ENCODE data around the gene CORIN.
"Not testable (repeated sequence)": the region's sequence is repeated elsewhere in the genome, so short reads cannot be mapped to it uniquely, and the experiment has no call there.

CORIN gene

DNA sequence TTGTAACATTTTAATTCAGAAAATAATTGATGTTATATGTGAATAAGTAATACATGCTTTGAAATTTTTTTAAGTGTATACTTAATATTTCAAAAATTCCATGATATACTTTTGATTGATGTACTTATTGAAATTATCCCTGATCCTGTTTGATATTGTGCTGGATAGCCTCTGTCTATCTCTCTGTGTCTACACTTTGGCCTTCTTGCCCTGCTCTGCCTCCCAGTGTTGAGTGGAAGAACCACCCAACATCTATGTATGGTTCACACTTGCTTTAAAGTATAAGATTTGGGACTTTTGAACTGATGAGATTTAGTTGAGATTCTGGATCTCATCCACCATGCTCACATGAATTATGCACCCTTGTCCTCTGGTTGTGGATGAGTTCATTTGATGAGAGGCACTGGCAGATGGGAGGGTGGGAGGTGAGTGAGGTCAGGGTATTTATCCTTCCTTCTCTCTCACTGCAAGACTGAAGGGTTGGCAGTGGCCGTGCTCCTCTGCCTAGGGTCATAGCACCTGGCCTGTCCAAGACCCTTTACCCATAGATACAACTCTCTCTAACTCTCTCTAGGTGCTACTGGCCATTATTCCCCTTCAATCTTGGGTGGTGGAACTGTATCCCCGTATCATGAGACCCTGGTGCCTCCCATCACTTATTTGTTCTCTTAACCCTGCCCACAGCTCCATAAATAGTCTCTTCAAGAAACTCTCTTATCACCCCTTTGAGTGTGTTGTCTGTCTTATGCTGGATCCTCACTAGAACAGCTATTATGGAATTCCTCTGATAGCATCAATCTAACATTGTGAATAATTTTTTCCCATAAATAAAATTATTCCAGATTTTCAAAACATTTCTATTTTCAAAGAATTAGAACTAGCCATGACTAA is 75.2 kb downstream of the CORIN start:
- DNase-seq = no peak

DNA sequence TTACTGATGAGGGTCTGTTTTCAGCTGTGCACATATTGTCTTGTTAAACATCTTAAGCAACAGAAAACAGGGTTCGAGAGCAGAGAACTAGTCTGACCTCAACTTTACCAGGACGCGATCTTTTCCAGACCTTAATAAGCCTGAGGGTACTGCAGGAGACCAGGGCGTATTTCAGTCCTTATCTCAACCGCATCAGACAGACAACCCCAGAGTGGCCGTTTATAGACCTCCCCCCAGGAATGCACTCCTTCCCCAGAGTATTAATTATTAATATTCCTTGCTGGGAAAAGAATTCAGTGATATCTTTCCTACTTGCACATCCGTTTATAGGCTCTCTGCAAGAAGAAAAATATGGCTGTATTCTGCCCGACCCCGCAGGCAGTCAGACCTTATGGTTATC is 84.6 kb downstream of the CORIN start:
- not testable (repeated sequence) for DNase-seq

DNA sequence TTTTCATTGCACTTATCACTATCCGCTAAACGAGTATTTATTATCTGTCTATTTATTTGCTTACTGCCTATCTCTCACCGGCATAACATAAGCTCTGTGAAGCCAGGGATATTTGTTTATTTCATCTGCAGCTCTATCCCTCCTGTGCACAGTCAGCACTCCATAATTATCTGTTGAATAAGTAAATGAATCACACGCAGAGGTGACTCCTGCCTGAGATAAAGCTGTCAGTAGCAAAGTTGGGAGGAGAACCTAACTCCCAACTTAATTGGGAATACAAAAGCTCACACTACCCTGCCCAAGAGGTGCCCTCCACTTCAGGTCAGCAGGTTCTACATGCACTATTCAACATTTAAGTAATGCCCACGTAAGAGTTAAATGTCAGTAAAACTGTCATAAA is 85.7 kb downstream of the CORIN start:
- DNase-seq = no peak

DNA sequence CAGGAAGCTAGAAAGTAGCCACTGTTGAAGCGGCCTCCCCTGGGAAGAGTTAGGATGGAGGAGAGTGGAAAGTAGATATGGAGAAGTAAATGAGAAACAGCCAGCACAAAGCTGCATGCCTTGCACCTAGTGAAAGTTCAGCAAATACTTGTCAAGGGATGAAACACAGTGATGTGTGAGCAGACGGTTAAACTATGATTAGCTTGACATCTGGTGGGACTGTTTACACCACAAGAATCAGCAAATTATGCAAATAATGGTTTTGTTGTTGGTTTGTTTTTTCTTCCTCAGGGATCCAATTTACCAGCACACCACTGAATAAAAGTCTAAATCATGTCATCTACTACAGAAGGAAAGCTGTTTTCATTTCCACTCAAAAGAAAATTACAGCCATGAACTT is 87.1 kb downstream of the CORIN start:
- DNase-seq = no peak

DNA sequence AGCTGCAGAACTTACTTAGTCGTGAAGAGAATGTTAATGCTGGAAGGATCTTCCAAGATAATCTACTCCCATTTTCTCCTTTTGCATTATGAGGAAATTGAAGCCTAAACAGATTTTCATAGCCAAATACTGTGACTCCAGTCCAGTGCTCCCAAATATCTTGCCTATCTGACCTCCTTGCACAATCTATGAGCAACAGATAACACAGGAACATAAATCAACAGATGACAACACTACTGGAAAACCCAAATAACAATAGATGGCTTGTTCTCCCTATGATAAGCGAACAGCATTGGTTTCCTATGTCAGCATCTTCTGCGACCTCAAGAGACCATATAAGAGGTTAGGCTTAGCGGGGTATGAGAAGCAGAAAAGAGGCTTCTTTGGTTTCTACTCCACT is 88.0 kb downstream of the CORIN start:
- no peak for DNase-seq

DNA sequence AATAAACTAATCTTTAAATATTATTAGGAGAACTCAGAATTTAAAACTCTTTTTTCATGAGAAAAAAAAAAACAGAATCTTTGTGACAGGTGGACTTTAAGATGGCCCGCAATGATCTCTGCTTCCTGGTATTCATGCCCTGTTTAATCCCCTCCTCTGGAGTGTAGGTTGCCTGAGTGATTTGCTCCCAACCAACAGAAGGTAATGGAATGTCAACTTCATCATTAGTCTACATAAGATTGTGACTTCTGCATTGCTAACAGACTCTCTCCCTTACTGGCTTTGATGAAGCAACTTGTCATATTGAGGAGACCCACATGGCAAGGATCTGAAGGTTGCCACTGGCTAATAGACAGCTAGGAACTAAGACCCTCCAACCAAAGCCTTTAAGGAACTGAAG is 88.8 kb downstream of the CORIN start:
- DNase-seq = no peak

DNA sequence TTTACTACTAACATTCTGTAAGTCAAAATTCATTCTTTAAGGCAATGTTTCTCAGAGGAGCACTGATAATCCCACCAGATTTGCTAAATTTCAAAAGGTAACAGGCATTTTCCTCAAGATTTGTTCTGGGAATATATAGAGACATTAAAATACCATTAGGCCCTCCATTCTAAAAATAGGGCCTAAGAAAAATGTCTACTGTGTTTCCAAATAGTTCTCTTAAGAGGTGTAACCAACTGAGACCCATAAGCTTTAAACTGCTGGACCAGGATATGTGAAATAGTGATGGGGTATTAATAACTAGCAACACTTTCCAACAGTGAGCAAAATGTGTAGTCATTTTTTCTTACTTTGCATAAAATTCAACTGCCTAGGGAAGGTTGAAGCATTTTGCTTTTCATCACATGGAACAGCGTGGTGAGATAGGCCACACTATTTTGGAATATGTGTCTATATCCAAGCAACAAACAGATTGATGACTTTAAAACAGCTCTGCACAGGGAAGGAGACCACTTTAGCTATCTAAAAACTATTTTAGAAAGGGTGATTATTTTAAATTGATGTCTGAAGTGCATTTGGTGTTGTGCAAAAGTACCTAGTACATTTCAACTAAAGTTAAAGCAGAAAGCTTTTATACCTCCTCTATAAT is 89.9 kb downstream of the CORIN start:
- DNase-seq = no peak

DNA sequence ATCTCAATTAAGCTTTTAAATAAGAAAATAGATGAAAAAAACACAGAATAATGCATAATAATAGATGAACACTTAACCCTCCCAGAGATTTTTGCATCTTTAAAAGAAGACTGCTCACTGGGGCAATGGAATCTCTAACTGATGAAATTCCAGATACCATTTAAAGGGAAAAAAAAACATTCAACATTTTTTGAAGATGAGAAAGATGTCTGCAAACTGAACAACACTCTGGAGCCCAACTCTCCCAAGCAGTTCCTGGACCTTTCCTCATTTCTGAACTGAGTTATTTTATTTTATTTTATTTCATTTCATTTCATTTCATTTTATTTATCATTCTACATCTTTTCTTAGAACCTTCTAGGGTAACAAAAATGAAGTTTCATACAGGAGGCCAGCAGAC is 90.7 kb downstream of the CORIN start:
- DNase-seq = peak; percentile 42

DNA sequence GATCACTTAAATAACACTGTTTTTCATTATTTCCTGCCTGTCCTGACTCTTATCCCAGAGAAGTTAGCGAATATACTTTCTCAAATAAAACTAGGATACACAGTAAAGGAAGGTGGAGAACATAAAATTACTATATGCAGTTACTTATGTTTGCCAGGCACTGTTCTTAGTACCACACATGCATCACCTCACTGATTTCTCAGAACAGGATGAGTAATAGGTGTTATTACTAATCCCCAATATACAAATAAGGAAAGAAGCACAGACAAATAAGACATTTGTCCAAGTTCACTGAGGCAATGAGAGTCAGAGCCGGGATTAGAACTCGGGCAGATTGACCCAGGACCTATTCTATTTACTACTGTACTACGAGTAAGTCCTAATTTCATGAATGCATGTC is 91.7 kb downstream of the CORIN start:
- no peak for DNase-seq

DNA sequence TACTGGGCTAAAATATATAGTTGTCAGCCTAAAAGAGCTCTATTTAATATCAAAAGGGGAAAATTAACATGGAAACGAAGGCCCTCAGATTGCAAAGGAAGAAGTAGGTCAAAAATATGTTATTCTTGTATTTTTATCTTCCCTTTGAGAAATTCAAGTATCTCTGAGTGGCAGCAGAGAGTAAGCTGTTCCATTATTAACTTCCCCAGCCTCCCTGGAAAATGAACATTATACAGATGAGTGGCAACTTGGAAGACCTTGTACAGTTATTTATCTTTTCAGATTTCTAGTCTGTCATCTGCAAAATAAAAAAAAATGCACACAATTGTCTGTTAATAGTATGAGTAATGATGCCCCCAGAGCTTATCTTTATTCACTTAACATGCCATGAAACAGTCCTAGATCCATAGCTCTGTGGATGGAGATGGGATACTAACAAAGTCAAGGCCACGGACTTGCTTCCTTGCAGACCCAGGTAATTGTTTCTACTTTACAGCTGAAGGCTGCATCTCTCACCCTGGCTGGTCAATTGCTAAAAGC is 93.0 kb downstream of the CORIN start:
- DNase-seq = no peak

DNA sequence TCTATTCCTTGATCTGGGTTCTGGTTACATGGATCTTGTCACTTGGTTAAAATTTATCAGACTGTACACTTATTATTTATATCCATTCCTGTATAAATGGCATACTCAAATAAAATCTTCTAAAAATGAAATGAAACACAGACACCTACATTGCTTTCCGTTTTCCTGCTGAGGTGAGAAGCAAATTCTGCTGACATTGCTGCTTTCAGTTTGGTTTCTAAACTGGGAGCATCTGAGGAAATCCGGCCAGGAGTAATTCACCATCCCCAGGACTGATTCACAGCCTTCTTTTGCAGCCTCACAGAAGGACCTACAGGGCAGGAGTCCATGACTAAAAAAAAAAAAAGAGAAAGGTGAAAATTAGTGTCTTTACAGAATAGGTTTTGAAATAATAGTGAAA is 93.6 kb downstream of the CORIN start:
- no peak for DNase-seq

DNA sequence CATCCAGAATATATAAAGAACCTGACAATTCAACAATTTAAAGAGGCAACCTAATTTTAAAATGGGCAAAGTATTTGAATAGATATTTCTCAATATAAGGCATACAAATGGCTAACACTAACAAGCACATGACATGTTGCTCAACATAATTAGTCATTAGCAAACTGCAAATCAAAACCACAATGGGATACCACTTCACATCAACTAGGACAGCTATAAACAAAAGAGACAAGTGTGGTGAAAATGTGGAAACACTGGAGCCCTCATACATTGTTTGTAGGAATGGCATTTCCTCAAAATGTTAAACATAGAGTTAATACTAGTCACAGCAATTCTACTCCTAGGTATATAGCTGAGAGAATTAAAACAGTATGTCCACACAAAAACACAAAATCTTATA is 96.7 kb downstream of the CORIN start:
- DNase-seq = peak; percentile 38

DNA sequence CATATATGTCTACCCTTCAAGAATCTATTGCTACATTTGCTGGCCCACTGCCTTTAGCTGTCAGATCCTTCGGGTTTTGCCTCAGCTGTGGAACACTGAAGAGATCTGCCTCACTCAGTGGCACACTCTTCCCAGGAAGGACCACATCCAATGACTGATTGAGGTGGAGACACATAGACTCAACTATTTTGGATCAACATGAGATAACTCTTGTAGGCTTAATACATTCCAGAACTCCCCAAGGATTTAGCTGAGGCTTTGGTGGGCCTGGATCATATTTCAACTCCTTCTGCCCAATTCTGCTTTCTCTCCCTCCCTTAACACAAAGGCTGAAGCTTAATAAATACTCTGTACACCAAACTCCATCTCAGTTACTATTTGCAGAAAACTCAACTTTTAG is 100.5 kb downstream of the CORIN start:
- peak; percentile 26 for DNase-seq

DNA sequence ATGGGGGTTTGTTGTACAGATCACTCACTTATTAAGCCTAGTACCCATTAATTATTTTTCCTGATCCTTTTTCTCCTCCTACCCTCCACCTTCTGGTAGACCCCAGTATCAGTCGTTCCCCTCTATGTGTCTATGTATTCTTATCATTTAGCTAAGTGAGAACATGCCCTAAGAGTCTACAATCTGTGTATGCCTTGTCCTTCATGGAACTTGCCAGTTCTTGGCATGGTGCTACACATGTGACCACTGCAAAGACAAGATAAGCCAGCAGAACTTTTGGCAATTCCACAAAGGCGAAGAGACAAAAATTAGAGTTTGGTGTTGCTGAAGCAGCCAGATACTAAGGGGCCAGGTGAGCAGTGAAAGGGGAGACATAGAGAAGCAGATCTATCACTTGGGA is 101.3 kb downstream of the CORIN start:
- no peak for DNase-seq

DNA sequence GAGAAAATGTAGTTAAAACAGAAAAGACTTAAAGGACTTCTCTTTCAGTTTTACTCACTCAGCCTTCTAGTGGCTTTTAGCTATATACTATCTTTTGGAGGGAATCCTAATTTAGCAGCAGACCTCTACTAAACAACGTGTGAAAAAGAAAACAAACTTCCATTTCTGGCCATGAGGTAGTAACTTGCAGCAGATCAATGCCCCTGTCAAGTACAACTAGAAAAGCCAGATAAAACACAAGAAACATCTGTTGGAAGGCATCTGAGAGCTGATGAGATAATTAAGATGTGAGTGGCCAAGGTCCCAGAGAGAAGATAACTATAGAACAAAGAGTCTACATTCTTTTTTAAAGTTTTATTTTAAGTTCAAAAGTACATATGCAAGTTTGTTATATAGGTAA is 101.7 kb downstream of the CORIN start:
- DNase-seq = no peak

DNA sequence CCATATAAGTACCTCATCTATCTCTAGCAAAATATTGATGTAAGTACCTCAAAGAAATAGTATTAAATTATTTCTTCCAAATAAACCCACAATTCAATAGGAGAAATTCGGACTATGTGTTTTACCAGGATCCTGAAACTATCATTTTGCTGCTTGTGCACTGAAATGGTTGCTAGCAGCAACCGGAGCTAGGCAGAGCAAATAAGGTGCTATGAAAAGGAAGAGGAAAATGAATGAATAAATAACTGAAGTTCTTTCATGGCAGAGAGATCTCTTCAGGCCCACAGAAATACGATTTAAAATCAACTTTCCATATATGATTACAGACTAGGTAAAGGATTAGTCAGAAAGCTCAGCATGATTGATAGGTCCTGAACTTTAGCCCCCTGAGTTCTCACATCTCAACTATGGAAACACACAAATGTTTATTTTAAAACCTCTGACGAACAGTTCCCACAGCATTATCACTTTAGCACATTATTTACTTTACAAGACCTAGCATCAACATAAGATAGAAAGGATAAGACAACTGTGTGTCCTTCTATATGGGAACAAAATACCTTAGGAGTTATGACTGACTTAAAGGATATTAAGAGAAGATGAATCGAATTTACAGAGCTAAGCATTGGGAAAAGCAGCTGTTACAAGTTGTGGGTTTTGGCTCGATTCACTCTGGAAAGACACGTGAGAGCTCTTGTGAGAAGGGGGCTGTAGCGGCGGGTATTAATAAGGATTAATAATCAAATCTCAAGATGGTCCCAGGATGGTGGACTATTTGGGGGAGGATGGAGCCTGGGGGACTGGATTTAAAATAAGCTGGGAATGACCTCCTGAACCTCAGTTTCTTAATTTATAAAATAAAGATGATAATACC is 104.3 kb downstream of the CORIN start:
- DNase-seq = no peak

DNA sequence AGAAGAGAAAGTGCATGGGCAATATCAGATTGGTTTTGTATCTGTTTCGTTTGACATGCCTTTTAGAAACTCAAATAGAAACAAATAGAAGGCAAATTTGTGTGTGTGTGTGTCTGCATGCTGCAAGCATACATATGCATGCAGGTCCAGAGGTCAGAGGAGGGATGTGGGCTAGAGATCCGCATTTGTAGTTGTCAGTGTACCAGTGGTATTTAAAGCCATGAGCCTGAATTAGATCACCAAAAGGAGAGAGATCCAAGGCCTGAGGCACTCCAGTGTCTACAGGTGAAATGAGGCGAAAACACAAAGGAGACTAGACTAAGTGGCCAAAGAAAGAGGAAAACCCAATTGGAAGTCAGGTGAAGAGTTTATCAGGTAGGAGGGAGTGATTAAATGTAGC is 106.7 kb downstream of the CORIN start:
- no peak for DNase-seq

DNA sequence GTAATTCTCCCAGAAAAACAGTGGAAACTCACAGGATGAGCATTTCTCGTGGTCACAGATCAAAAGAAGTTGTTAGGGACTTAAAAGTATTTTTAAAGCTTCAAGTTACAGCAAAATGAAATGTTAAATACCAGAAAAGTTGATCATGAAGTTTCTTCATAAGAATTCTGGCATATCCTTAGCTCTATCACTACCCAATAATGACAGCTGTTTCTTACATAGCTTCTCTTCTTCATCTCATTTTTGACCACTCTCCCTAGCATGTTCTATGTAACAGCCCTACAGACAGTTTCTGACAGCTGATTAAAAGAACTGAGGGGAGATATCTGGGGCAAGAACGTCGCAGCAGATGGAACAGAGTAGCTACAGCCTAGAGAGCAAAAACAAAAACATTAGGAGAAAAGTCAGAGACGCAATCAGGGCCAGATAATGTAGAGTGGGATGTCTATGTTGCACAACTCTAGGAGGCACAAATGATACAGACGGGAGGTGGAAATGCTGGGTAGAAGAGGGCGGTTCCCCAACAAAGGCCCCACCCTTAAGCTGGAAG is 108.7 kb downstream of the CORIN start:
- DNase-seq = peak; percentile 39

DNA sequence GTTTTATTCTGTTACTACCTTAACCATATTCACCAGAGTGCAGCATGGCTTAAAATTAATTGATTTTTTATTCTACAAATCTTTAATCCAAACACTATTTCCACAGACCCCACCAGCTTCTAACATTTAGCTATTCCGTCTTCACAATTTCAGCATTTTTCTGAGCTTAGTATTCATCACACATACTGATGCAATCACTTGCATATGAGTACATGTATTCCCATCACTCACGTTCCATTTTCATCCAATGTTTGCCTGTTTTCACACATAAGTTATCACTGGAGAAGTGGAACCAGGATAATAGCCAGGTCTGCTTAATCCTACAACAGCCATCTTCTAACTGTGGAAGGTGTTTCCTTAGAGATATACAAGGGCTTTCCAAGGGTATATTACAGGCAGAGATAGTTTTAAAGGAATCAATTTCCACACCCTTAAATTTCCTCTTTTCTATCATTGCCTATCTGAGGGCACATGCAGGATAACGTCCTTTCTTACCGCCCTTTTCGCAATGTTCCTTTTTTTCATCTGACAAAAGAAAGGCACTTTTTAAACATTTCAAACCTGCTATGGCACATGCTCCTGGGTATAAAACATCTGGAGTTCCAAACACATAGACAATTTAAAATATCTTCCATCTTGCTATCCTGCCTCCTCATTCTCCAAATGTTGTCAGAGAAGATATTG is 115.8 kb downstream of the CORIN start:
- DNase-seq = peak; percentile 41

DNA sequence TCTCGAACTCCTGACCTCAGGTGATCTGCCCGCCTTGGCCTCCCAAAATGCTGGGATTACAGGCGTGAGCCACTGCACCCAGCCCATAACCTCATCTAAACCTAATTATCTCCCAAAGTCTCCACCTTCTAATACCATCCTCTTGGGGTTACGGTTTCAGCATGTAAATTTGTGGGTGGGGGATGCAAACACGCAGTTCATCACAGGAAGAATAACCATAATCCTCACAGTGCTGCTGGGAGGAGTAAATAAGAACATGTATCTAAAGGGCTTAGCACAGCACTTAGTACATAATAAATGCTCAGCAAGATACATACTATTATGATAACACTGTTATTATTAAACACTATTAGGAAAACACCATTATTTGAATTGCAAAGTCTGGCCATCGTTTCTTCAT is 116.4 kb downstream of the CORIN start:
- DNase-seq = no peak

DNA sequence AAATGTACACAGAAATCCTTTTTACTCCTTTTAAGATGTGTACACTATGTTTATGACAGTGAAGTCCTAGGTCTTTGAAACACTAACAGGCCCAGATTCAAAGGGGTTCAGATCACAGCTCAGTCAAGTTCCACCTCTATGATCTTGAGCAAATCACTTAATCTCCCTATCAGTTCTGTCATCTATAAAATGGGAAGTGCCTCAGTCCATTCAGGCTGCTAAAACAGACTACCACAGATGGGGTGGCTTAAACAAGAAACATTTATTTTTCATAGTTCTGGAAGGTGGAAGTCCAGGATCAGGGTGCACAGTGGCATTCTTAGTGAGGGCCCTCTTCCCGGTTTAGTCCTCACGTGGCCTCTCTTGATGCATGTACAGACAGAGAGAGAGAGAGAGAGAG is 117.1 kb downstream of the CORIN start:
- DNase-seq = no peak

DNA sequence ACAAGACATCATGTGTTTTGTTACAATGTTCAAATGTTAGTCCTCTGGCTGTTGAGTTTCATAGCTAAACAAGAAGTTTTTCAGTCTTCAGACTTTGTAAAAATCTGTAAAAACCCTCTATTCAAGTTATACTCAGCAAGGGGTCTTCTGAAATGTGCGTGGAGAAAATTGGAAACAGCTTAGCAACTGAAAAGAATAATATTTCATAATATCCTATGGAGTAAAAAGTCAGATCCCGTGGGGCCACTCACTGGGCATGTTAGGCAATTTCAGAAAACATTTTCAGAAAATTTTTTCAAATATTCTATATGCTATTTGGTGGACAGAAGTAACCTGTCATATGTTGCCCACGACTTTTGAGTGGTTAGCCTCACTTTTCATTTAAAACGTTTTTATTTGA is 118.3 kb downstream of the CORIN start:
- DNase-seq = no peak
